GM21447 (cell line): ENCODE measurements around the gene LMAN2L.
"Not testable (repeated sequence)": the region's sequence is repeated elsewhere in the genome, so short reads cannot be mapped to it uniquely, and the experiment has no call there.

Experiments used
- ATAC-seq: cut with Tn5 transposase; IDR thresholded peaks from one replicate; pipeline ENCODE4 v1.9.1; 2021; ENCODE audit not compliant: unreplicated experiment

LMAN2L gene

GRCh38 chr2:96687711-96688640 lies 51.9 kb downstream of the LMAN2L start:
- no peak for ATAC-seq

- no peak for ATAC-seq
Observed at GRCh38 chr2:96687266-96687665, 52.6 kb downstream of the LMAN2L start.

- no peak for ATAC-seq
Observed at GRCh38 chr2:96685577-96686459, 54.0 kb downstream of the LMAN2L start.

GRCh38 chr2:96684883-96685576 lies 54.8 kb downstream of the LMAN2L start:
- ATAC-seq: no peak

- ATAC-seq: no peak
Observed at GRCh38 chr2:96683972-96684820, 55.7 kb downstream of the LMAN2L start.

GRCh38 chr2:96683307-96683706 lies 56.6 kb downstream of the LMAN2L start:
- no peak for ATAC-seq

GRCh38 chr2:96681540-96681939 lies 58.3 kb downstream of the LMAN2L start:
- ATAC-seq: no peak

GRCh38 chr2:96680561-96681141 lies 59.2 kb downstream of the LMAN2L start:
- no peak for ATAC-seq

GRCh38 chr2:96679848-96680247 lies 60.0 kb downstream of the LMAN2L start:
- ATAC-seq: no peak

- ATAC-seq: no peak
Observed at GRCh38 chr2:96669539-96670215, 70.2 kb downstream of the LMAN2L start.

- ATAC-seq: no peak
Observed at GRCh38 chr2:96668771-96669170, 71.1 kb downstream of the LMAN2L start.

- ATAC-seq: not testable (repeated sequence)
Observed at GRCh38 chr2:96665717-96666116, 74.1 kb downstream of the LMAN2L start.

GRCh38 chr2:96665083-96665569 lies 74.7 kb downstream of the LMAN2L start:
- no peak for ATAC-seq

- no peak for ATAC-seq
Observed at GRCh38 chr2:96664366-96664925, 75.4 kb downstream of the LMAN2L start.

- no peak for ATAC-seq
Observed at GRCh38 chr2:96663829-96664228, 76.0 kb downstream of the LMAN2L start.

- ATAC-seq: no peak
Observed at GRCh38 chr2:96663177-96663576, 76.7 kb downstream of the LMAN2L start.

GRCh38 chr2:96662360-96662759 lies 77.5 kb downstream of the LMAN2L start:
- no peak for ATAC-seq

GRCh38 chr2:96661324-96661723 lies 78.5 kb downstream of the LMAN2L start:
- ATAC-seq: no peak

- ATAC-seq: no peak
Observed at GRCh38 chr2:96656540-96656939, 83.3 kb downstream of the LMAN2L start.
